ENCODE results near the gene SLC22A23. TPM values are rescaled to one million over a fixed set of nuclear protein-coding genes. Genes with fewer than 3 reads are reported as not detected.

The SLC22A23 gene
- total RNA-seq, 2 experiments from 2014 or later, result 13.4 to 13.6 TPM

DNA sequence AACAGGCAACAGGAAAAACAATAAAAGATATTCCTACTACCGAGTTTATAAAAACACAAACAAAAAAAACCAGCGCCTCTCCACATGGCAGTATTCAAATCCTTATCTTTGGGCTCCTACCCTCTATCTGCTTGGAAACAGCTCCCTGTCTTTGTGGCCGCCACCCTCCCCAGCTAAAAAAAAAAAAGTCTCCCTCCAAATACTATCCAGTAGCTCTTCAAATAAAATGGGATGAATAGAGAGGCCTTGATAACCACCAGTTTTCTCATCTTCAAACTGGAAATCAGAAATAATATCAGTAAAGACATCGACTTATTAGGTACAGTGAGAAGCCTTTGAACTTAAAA, 101.9 kb downstream of the SLC22A23 start:
- ChIA-PET POLR2A (interaction anchor here (1.4 kb wide), 1 partner anchor 19 kb away, joined by 5 read pairs; no protein-coding TSS in a partner anchor), CTCF (no interaction called here)
- no peaks in the 10 kb centered on the region for H3K36me3 ChIP-seq (ENCODE audit: insufficient read depth, low read length)
- H3K9me3 ChIP-seq (ENCODE audit: control insufficient read depth in 1 of 2, insufficient read depth in 1 of 2, low read length in 2 of 2), result no peaks in the 10 kb centered on the region
- no peak for DNase-seq
- TF ChIP-seq, protein P1, sequence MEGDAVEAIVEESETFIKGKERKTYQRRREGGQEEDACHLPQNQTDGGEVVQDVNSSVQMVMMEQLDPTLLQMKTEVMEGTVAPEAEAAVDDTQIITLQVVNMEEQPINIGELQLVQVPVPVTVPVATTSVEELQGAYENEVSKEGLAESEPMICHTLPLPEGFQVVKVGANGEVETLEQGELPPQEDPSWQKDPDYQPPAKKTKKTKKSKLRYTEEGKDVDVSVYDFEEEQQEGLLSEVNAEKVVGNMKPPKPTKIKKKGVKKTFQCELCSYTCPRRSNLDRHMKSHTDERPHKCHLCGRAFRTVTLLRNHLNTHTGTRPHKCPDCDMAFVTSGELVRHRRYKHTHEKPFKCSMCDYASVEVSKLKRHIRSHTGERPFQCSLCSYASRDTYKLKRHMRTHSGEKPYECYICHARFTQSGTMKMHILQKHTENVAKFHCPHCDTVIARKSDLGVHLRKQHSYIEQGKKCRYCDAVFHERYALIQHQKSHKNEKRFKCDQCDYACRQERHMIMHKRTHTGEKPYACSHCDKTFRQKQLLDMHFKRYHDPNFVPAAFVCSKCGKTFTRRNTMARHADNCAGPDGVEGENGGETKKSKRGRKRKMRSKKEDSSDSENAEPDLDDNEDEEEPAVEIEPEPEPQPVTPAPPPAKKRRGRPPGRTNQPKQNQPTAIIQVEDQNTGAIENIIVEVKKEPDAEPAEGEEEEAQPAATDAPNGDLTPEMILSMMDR (IDR thresholded peaks at IDR 0.05), result no peak
- H3K4me1 ChIP-seq (ENCODE audit: insufficient read depth, low read length), result peaks cover 33% of the 10 kb centered on the region
- peak overlapping the region in 1 of 2 donors; percentile 86 for H3K27ac ChIP-seq (ENCODE audit: low read depth in 1 of 2, low read length in 2 of 2)
- H3K4me3 Mint-ChIP-seq, result peak overlapping the region; percentile 85
- no peak for ATAC-seq (ENCODE audit: poor library complexity)
- H3K4me3 ChIP-seq (ENCODE audit: low read length), result peak overlapping the region; percentile 50
- no peaks in the 10 kb centered on the region for H3K27me3 ChIP-seq (ENCODE audit: control insufficient read depth in 1 of 2, insufficient read depth in 2 of 2, low read length in 2 of 2)
- no peaks in the 10 kb centered on the region for H3K27me3 Mint-ChIP-seq
- H3K4me1 Mint-ChIP-seq (ENCODE audit: low read depth), result peaks cover 47% of the 10 kb centered on the region
- peak overlapping the region; percentile 94 for H3K27ac Mint-ChIP-seq
- intact Hi-C loops (cut with DNase I, micrococcal nuclease), result loop anchor here (1.0 to 10.0 kb wide), 10 partner anchors 15 to 1647 kb away; partner anchors contain the start of genes CDYL (in 1 of the 2), ECI2 (in 1 of the 2), GMDS (in 1 of the 2) and PSMG4 (in 1 of the 2)
- no peaks in the 10 kb centered on the region for H3K9me3 Mint-ChIP-seq
- H3K36me3 Mint-ChIP-seq (ENCODE audit: low read depth), result peaks cover 13% of the 10 kb centered on the region

DNA sequence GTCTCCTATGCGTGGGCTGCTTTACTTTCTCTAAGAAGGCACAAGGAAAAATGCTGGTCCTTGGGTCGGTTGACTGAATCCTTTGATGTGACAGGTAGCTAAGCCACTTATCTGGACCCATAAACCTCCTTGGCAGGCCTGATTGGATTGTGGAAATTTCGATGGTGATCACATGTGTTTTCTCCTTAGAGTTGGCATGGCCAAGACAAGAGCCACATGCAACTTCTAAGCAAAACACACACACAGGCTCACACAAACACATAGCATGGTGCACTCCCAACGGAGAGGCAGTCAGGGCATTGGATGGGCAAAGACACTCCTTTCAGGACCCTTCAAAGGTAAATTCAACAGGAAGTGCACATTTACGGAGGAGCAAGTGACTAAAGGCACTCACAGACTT, 102.9 kb downstream of the SLC22A23 start:
- Histone ChIP-seq H3K4me3 (ENCODE audit: low read length) (no peak overlapping the region), H3K27me3 (ENCODE audit: control insufficient read depth in 1 of 2, insufficient read depth in 2 of 2, low read length in 2 of 2) (no peaks in the 10 kb centered on the region), H3K27ac (ENCODE audit: low read depth in 1 of 2, low read length in 2 of 2) (no peak overlapping the region), H3K36me3 (ENCODE audit: insufficient read depth, low read length) (no peaks in the 10 kb centered on the region), H3K9me3 (ENCODE audit: control insufficient read depth in 1 of 2, insufficient read depth in 1 of 2, low read length in 2 of 2) (no peaks in the 10 kb centered on the region), H3K4me1 (ENCODE audit: insufficient read depth, low read length) (peaks cover 33% of the 10 kb centered on the region)
- peak overlapping the region; percentile 94 for H3K27ac Mint-ChIP-seq
- DNase-seq (no peak), ATAC-seq (ENCODE audit: poor library complexity) (no peak)
- H3K36me3 Mint-ChIP-seq (ENCODE audit: low read depth), result peaks cover 13% of the 10 kb centered on the region
- H3K4me1 Mint-ChIP-seq (ENCODE audit: low read depth), result peaks cover 41% of the 10 kb centered on the region
- intact Hi-C loops (cut with DNase I, micrococcal nuclease), result loop anchor here (2.0 to 10.0 kb wide), 6 partner anchors 72 to 1421 kb away; partner anchors contain the start of genes CDYL (in 1 of the 2), ECI2 (in 1 of the 2), GMDS (in 1 of the 2) and PSMG4 (in 1 of the 2)
- H3K9me3 Mint-ChIP-seq, result no peaks in the 10 kb centered on the region
- no peaks in the 10 kb centered on the region for H3K27me3 Mint-ChIP-seq
- CTCF ChIA-PET, result no interaction called here
- TF ChIP-seq, protein P1 (IDR thresholded peaks at IDR 0.05), result no peak
- POLR2A ChIA-PET, result no interaction called here
- no peak overlapping the region for H3K4me3 Mint-ChIP-seq

DNA sequence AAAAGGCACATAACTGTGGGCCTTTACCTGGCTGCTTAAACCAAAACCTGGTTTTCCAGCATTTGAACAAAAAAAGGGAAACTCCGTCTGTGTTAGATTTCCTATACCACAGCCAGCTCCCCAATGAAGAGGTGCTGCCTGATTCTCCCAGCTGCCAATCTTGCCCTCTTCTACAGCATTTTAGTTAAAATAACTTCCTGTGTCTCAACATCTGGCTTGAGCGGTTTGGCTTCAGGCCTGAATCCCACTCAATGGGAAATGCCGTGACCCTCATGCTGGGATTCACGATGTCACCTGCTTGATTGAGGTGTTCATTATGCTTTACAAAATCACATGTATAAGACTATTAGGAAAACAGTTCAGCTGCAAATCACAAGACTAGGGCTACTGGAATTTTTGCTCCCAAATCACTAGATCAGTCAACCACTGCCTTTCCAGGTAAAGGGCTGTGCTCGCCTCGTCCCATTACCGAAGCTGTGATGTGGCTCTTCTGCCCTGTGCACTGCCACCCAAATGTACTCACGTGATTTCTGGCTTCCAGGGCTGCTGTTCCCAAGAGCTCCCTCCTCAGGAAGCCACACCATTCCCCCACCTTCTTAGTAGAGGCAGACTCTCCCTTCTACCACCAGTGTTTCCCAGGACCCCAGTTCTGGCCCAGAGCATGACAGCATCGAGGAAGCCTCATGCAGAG, 103.5 kb downstream of the SLC22A23 start:
- Histone ChIP-seq H3K4me1 (ENCODE audit: insufficient read depth, low read length) (peaks cover 33% of the 10 kb centered on the region), H3K9me3 (ENCODE audit: control insufficient read depth in 1 of 2, insufficient read depth in 1 of 2, low read length in 2 of 2) (no peaks in the 10 kb centered on the region), H3K27ac (ENCODE audit: low read depth in 1 of 2, low read length in 2 of 2) (no peak overlapping the region), H3K4me3 (ENCODE audit: low read length) (no peak overlapping the region), H3K27me3 (ENCODE audit: control insufficient read depth in 1 of 2, insufficient read depth in 2 of 2, low read length in 2 of 2) (no peaks in the 10 kb centered on the region), H3K36me3 (ENCODE audit: insufficient read depth, low read length) (no peaks in the 10 kb centered on the region)
- Mint-ChIP-seq H3K4me3 (no peak overlapping the region), H3K36me3 (ENCODE audit: low read depth) (peaks cover 13% of the 10 kb centered on the region), H3K27me3 (no peaks in the 10 kb centered on the region), H3K9me3 (no peaks in the 10 kb centered on the region), H3K4me1 (ENCODE audit: low read depth) (peaks cover 39% of the 10 kb centered on the region), H3K27ac (peak overlapping the region; percentile 94)
- DNase-seq, result no peak
- TF ChIP-seq, protein P1 (IDR thresholded peaks at IDR 0.05), result no peak
- intact Hi-C loops (cut with DNase I, micrococcal nuclease), result loop anchor here (5.0 to 10.0 kb wide), 5 partner anchors 71 to 1421 kb away; partner anchors contain the start of genes CDYL (in 1 of the 2), ECI2 (in 1 of the 2), GMDS (in 1 of the 2) and WRNIP1 (in 1 of the 2)
- POLR2A ChIA-PET, result no interaction called here
- CTCF ChIA-PET, result no interaction called here
- ATAC-seq (ENCODE audit: poor library complexity), result no peak
